GM19397 (cell line): ENCODE data around the gene ITGAL.
"Not testable (repeated sequence)": the region's sequence is repeated elsewhere in the genome, so short reads cannot be mapped to it uniquely, and the experiment has no call there.

ENCODE experiments used
- ATAC-seq: cut with Tn5 transposase; IDR thresholded peaks from one replicate; pipeline ENCODE4 v1.9.1; 2021; ENCODE audit warnings: mild to moderate bottlenecking, moderate library complexity; ENCODE audit not compliant: unreplicated experiment

Gene ITGAL

GRCh38 chr16:30490210-30490609 lies 17.7 kb downstream of the ITGAL start:
- ATAC-seq = no peak

GRCh38 chr16:30491229-30491628 lies 18.7 kb downstream of the ITGAL start:
- no peak for ATAC-seq

GRCh38 chr16:30491744-30492308 lies 19.3 kb downstream of the ITGAL start:
- no peak for ATAC-seq

GRCh38 chr16:30493941-30494488 lies 21.5 kb downstream of the ITGAL start:
- no peak for ATAC-seq

DNA sequence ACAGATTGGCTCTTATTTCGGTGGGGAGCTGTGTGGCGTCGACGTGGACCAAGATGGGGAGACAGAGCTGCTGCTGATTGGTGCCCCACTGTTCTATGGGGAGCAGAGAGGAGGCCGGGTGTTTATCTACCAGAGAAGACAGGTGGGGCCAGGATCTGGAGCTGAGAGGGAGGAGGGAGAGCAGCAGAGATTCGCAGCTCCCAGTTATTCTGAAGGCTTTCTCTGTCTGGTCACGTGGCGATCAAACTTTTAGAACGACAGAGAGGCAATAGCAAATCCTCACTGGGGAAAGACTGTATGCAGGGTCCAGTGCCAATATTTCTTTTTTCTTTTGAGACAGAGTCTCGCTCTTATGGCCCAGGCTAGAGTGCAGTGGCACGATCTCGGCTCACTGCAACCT lies 22.2 kb downstream of the ITGAL start:
- ATAC-seq = no peak

DNA sequence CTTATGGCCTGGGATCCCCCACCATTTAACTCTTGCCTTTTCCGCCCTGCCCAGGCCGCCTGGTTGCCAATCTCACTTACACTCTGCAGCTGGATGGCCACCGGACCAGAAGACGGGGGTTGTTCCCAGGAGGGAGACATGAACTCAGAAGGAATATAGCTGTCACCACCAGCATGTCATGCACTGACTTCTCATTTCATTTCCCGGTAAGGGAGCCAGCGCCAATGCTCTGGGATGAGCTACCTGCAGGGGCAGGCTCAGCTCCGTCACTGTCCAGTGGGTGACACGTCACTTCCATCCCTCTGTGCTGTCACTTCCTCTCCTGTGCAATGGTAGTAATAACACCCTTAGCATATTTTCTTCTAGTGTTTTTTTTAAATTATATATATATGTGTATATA lies 26.7 kb downstream of the ITGAL start:
- no peak for ATAC-seq

DNA sequence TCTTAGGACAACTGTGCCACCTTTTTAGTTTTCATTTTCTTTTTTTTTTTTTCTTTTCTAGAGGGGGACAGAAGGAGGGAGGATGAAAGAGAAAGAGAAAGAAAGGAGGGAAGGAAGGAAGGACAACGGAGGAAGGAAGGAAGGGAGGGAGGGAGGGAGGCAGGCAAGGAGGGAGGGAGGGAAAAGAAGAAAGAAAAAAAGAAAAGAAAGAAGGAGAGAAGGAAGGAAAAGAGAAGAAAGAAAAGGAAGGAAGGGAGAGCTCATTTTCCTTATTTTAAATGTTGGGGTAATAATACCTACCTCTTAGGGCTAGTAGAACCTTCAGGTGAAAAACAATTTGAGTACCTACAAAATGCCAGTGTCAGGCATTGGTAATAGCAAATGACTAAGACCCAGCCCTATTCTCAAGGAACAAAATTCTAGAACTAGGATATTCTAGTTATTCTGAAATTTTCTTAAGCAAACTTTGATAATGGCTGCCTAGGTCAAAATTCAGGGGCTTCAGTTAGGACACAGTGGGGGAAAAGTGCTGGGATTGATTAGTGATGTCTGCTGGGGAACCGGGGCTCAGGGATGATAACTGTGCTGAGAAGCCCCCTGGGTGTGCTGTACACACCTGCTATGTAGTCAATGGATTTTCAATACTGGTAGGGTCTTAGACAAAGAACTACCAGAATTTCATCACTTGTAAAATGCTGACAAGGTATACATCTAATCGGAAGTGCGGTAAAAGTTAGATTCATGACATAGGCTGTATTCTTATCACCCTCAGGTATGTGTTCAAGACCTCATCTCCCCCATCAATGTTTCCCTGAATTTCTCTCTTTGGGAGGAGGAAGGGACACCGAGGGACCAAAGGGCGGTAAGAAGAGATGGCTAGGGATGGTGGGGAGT lies 31.1 kb downstream of the ITGAL start:
- no peak for ATAC-seq

DNA sequence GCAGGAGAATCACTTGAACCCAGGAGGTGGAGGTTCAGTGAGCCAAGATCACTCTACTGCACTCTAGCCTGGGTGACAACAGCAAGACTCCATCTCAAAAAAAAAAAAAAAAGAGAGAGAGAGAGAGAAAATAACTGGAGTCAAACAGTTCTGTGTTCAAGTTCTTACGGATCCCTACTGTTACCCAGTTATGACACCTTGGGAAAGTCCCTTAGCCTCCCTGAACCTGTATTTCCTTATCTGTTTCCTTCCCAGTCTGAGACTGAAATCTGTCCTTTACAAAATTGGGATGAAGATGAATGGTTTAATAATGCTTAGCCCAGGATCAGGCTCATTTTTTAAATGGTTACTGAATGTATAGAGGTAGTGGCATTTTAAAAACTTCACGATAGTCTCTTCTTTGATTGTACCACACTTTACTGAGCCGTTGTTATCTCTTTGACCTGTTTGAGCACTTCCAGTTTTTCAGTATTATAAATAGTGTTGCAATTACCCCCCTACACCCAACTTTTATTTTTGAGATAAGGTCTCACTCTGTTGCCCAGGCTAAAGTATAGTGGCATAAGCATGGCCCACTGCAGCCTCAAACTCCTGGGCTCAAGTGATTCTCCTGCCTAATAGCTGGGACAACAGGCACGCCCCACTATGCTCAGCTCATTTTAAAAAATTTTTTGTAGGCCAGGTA lies 36.7 kb downstream of the ITGAL start:
- ATAC-seq = no peak

DNA sequence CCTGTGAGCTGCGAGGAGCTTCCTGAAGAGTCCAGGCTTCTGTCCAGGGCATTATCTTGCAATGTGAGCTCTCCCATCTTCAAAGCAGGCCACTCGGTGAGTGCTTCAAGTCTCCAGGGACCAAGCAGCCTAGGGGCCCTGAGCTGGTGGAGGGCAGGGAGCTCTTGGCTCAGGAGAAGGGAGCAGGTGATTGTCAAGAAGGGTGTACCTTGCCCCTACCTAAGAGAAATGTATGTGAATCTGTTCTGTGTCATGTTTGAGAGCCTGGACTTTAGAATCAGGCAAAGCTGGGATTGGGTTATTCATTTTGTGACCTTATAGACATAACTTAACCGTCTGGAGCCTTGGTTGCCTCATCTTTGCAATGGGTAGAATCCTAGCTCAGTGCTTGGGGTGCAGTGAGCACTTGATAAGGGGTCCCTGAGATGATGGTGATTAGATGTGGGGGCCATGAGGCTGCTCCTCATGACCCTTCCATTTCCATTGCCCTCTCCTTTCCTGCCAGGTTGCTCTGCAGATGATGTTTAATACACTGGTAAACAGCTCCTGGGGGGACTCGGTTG lies 37.9 kb downstream of the ITGAL start:
- no peak for ATAC-seq

- ATAC-seq = no peak
These were observed 39.0 kb downstream of the ITGAL start for GRCh38 chr16:30511509-30511908.

DNA sequence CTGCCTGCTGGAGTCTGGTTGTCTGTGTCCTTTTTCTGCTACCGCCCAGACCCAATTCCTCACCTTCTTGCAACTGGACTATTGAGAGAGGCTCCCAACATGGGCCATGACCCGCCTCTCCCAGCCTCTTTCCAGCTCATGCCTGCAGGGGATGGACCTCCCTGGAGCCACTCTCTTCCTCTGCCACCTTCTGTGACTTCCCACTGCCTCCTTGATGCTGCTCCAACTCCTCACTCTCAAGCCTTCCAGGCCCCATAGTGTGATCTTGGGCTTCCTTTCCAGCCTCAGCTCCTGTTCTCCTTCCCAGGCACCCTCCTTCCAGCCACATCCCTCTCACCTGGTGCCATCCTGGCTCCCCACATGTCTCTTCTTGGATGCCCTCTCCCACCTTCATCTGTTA lies 42.7 kb downstream of the ITGAL start:
- no peak for ATAC-seq

DNA sequence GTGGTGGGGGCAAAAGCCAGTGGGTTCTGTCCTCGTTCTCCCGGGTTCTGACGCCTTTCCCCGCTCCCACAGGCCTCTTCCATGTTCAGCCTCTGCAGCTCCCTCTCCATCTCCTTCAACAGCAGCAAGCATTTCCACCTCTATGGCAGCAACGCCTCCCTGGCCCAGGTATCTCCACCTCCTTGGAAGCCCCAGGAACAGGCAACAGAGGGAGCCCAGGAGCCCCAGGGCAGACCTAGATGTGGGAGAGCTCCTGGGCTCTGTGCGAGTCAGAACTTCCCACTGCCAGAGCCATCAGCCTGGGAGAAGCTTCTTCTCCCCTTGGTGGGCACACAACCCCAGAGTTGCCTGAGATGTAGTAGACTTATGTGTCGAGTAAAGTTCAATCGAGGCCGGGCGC lies 46.0 kb downstream of the ITGAL start:
- no peak for ATAC-seq

- no peak for ATAC-seq
These were observed 46.8 kb downstream of the ITGAL start for GRCh38 chr16:30519120-30520049.

DNA sequence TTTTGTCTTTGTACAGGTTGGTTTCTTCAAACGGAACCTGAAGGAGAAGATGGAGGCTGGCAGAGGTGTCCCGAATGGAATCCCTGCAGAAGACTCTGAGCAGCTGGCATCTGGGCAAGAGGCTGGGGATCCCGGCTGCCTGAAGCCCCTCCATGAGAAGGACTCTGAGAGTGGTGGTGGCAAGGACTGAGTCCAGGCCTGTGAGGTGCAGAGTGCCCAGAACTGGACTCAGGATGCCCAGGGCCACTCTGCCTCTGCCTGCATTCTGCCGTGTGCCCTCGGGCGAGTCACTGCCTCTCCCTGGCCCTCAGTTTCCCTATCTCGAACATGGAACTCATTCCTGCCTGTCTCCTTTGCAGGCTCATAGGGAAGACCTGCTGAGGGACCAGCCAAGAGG lies 48.9 kb downstream of the ITGAL start:
- ATAC-seq = no peak

DNA sequence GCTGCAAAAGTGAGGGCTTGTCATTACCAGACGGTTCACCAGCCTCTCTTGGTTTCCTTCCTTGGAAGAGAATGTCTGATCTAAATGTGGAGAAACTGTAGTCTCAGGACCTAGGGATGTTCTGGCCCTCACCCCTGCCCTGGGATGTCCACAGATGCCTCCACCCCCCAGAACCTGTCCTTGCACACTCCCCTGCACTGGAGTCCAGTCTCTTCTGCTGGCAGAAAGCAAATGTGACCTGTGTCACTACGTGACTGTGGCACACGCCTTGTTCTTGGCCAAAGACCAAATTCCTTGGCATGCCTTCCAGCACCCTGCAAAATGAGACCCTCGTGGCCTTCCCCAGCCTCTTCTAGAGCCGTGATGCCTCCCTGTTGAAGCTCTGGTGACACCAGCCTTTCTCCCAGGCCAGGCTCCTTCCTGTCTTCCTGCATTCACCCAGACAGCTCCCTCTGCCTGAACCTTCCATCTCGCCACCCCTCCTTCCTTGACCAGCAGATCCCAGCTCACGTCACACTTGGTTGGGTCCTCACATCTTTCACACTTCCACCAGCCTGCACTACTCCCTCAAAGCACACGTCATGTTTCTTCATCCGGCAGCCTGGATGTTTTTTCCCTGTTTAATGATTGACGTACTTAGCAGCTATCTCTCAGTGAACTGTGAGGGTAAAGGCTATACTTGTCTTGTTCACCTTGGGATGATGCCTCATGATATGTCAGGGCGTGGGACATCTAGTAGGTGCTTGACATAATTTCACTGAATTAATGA lies 49.5 kb downstream of the ITGAL start:
- no peak for ATAC-seq

GRCh38 chr16:30522702-30523463 lies 50.3 kb downstream of the ITGAL start:
- ATAC-seq = not testable (repeated sequence)

DNA sequence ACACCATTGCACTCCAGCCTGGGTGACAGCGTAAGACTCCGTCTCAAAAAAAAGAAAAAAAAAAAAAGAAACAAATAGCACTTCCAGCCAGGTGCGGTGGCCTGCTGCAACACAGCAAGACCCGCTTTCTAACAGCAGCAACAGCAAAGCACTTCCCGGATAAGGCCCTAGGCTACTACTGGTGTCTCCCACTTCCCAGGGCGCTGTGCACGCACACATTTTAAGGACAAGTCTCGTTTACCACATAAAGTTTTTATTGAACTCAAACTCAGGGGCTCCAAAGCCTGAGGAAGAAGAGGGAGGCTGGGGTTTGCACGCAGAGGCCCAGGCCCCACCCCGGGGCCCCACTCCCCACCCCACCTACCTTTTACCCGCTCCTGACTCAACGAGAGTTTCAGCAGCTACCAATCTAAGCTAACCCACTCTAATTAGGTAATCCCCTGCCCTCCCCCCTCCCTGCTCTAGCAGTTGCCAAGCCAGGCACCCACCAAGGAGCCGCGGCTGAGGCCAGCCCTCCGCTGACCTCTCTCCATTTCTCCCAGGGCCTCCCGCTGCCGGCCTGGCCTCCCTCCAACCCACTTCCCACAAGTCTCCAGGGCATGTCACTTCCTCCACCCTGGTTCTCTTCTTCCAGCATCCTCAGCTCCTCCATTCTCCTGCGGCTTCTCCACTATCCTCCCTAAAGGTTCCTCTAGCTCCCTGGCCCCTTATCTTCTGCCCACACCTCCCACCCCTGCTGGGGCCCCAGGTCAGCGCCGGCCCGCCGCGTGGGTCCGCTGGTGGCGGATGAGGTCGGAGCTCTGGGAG lies 51.4 kb downstream of the ITGAL start:
- no peak for ATAC-seq
